H9 (cell line): Measurements from ENCODE around the gene MOXD1. TPM values are rescaled to one million over a fixed set of nuclear protein-coding genes. Genes with fewer than 3 reads are reported as not detected.

ENCODE experiments used
- DNase-seq: peaks from one replicate; pipeline ENCODE4 v3.0.0-alpha.2; 2017
- H2AFZ ChIP-seq: one replicate; pipeline ENCODE4 v1.6.1; 2013; ENCODE audit warnings: mild to moderate bottlenecking, low read length, control low read depth, moderate library complexity
- H2AK5ac ChIP-seq: 2 replicates; pipeline ENCODE4 v1.6.1; 2013; ENCODE audit warnings: low read length, control low read depth, mixed read lengths; ENCODE audit not compliant: insufficient read length
- H2BK120ac ChIP-seq: one replicate; pipeline ENCODE4 v1.6.1; 2013; ENCODE audit warnings: low read depth, mild to moderate bottlenecking, low read length, control low read depth, inconsistent platforms; ENCODE audit not compliant: poor library complexity, severe bottlenecking
- H2BK12ac ChIP-seq: 2 replicates; pipeline ENCODE4 v1.6.1; 2013; ENCODE audit warnings: low read length, control low read depth, mixed read lengths, low read depth; ENCODE audit not compliant: insufficient read length
- H2BK15ac ChIP-seq: 2 replicates; pipeline ENCODE4 v1.6.1; 2013; ENCODE audit warnings: low read depth, low read length, control low read depth
- H2BK20ac ChIP-seq: one replicate; pipeline ENCODE4 v1.6.1; 2013; ENCODE audit warnings: low read depth, mild to moderate bottlenecking, low read length, control low read depth, inconsistent platforms; ENCODE audit not compliant: poor library complexity, severe bottlenecking
- H2BK5ac ChIP-seq: 2 replicates; pipeline ENCODE4 v1.6.1; 2013; ENCODE audit warnings: low read length, control low read depth, mixed read lengths; ENCODE audit not compliant: insufficient read length
- H3K14ac ChIP-seq: 2 replicates; pipeline ENCODE4 v1.6.1; 2013; ENCODE audit warnings: low read length, control low read depth; ENCODE audit not compliant: insufficient read depth
- H3K18ac ChIP-seq: 2 replicates; pipeline ENCODE4 v1.6.1; 2013; ENCODE audit warnings: low read depth, mild to moderate bottlenecking, mixed read lengths, low read length, control low read depth; ENCODE audit not compliant: insufficient read length
- H3K23ac ChIP-seq: 2 replicates; pipeline ENCODE4 v1.6.1; 2013; ENCODE audit warnings: low read length, control low read depth, mixed read lengths, low read depth; ENCODE audit not compliant: insufficient read length
- H3K23me2 ChIP-seq: 2 replicates; pipeline ENCODE4 v1.6.1; 2013; ENCODE audit warnings: low read depth, mild to moderate bottlenecking, mixed read lengths, low read length, control low read depth; ENCODE audit not compliant: insufficient read length, poor library complexity, severe bottlenecking
- H3K27ac ChIP-seq: 2 replicates; pipeline ENCODE4 v1.5.1; 2013; ENCODE audit warnings: low read length, control low read depth, mixed read lengths, low read depth; ENCODE audit not compliant: insufficient read length
- H3K27me3 ChIP-seq: 2 replicates; pipeline ENCODE4 v1.6.1; 2013; ENCODE audit warnings: low read length, control low read depth, inconsistent platforms; ENCODE audit not compliant: insufficient read depth
- H3K4ac ChIP-seq: 2 replicates; pipeline ENCODE4 v1.6.1; 2013; ENCODE audit warnings: low read depth, mild to moderate bottlenecking, control low read depth, inconsistent platforms, low read length, moderate library complexity
- H3K4me1 ChIP-seq: 2 replicates; pipeline ENCODE4 v1.6.1; 2013; ENCODE audit warnings: low read length, control low read depth, inconsistent platforms; ENCODE audit not compliant: insufficient read depth
- H3K4me2 ChIP-seq: 2 replicates; pipeline ENCODE4 v1.6.1; 2013; ENCODE audit warnings: low read length, control low read depth, mixed read lengths; ENCODE audit not compliant: insufficient read length, insufficient read depth
- H3K56ac ChIP-seq: 2 replicates; pipeline ENCODE4 v1.6.1; 2013; ENCODE audit warnings: low read depth, mild to moderate bottlenecking, mixed read lengths, low read length, control low read depth; ENCODE audit not compliant: insufficient read length
- H3K79me1 ChIP-seq: 2 replicates; pipeline ENCODE4 v1.6.1; 2013; ENCODE audit warnings: low read depth, mild to moderate bottlenecking, moderate library complexity, low read length, control low read depth, inconsistent platforms; ENCODE audit not compliant: insufficient read depth, poor library complexity, severe bottlenecking
- H3K79me2 ChIP-seq: 2 replicates; pipeline ENCODE4 v1.6.1; 2013; ENCODE audit warnings: low read length, control low read depth, inconsistent platforms; ENCODE audit not compliant: insufficient read depth
- H3K9ac ChIP-seq: 2 replicates; pipeline ENCODE4 v1.6.1; 2013; ENCODE audit warnings: low read length, control low read depth, mixed read lengths; ENCODE audit not compliant: insufficient read length; ENCODE audit errors: extremely low read depth
- H3K9me3 ChIP-seq: one replicate; pipeline ENCODE4 v1.6.1; 2013; ENCODE audit warnings: low read depth, low read length, inconsistent platforms; ENCODE audit not compliant: control insufficient read depth
- H3T11ph ChIP-seq: one replicate; pipeline ENCODE4 v1.6.1; 2013; ENCODE audit warnings: mild to moderate bottlenecking, low read length, control low read depth, inconsistent platforms
- H4K20me1 ChIP-seq: one replicate; pipeline ENCODE4 v1.6.1; 2013; ENCODE audit not compliant: control insufficient read depth, insufficient read length, insufficient read depth
- H4K5ac ChIP-seq: 2 replicates; pipeline ENCODE4 v1.6.1; 2013; ENCODE audit warnings: low read depth, mild to moderate bottlenecking, mixed read lengths, low read length, control low read depth; ENCODE audit not compliant: insufficient read length
- H4K8ac ChIP-seq: replicated peaks from 2 replicates; pipeline ENCODE4 v1.6.1; 2013; ENCODE audit warnings: low read length, control low read depth, mixed read lengths, low read depth; ENCODE audit not compliant: insufficient read length
- H4K91ac ChIP-seq: 2 replicates; pipeline ENCODE4 v1.6.1; 2013; ENCODE audit warnings: low read depth, mild to moderate bottlenecking, moderate library complexity, mixed read lengths, low read length, control low read depth; ENCODE audit not compliant: insufficient read length
- H3K27ac Mint-ChIP-seq, 3 experiments: 2 replicates in 2 of 3; 3 replicates in 1 of 3; pipeline ENCODE4 v1.8.0; 2020 to 2021; ENCODE audit warnings: mixed read lengths in 3 of 3, mild to moderate bottlenecking in 1 of 3, moderate library complexity in 1 of 3
- H3K27me3 Mint-ChIP-seq: 2 replicates; pipeline ENCODE4 v1.8.0; 2021; ENCODE audit warnings: low read depth, mild to moderate bottlenecking, moderate library complexity, mixed read lengths
- H3K36me3 Mint-ChIP-seq, 3 experiments: 2 replicates in 2 of 3; 3 replicates in 1 of 3; pipeline ENCODE4 v1.8.0; 2020 to 2021; ENCODE audit warnings: low read depth in 3 of 3, mixed read lengths in 3 of 3; ENCODE audit not compliant: insufficient read depth in 1 of 3
- H3K4me1 Mint-ChIP-seq, 2 experiments: 2 replicates each; pipeline ENCODE4 v1.8.0; 2020; ENCODE audit warnings: mixed read lengths in 2 of 2
- H3K4me3 Mint-ChIP-seq, 2 experiments: 2 replicates in 1 of 2; 3 replicates in 1 of 2; pipeline ENCODE4 v1.8.0; 2020 to 2021; ENCODE audit warnings: mild to moderate bottlenecking in 2 of 2, mixed read lengths in 2 of 2, moderate library complexity in 1 of 2
- H3K9me3 Mint-ChIP-seq, 2 experiments: 2 replicates in 1 of 2; 3 replicates in 1 of 2; pipeline ENCODE4 v1.8.0; 2020; ENCODE audit warnings: mild to moderate bottlenecking in 2 of 2, mixed read lengths in 2 of 2, moderate library complexity in 1 of 2
- CTCF ChIP-seq: fragments of 200-600 bp; sonication (generic); conservative IDR thresholded peaks from 3 replicates; pipeline ENCODE4 v1.8.0; 2021; ENCODE audit warnings: antibody characterized with exemption, mild to moderate bottlenecking
- WGBS: extraction: QIAGEN DNeasy Blood & Tissue Kit; methylation state at CpG from one replicate; pipeline ENCODE4 v1.1.7; 2013; ENCODE audit warnings: missing lambda C conversion rate, low lambda C conversion rate, mixed read lengths; ENCODE audit not compliant: insufficient read length; ENCODE audit errors: extremely low coverage; 5-methylcytosine and 5-hydroxymethylcytosine counted together
- total RNA-seq: library from RNA; stranded (reverse); gene quantifications from 2 replicates; pipeline ENCODE4 v1.2.1, GENCODE V29; 2021

Gene MOXD1
- total RNA-seq, 1 experiment from 2014 or later = 2.3 TPM

GRCh38 chr6:132289756-132290155 lies 111.5 kb downstream of the MOXD1 start:
- Histone ChIP-seq H4K91ac (no peak overlapping the region), H2BK5ac (no peak overlapping the region), H3K23me2 (no peaks in the 10 kb centered on the region), H2AK5ac (no peak overlapping the region), H3K14ac (no peak overlapping the region), H3K4ac (no peak overlapping the region), H4K20me1 (no peaks in the 10 kb centered on the region), H4K8ac (no peak overlapping the region), H3K23ac (no peak overlapping the region), H3K79me1 (no peaks in the 10 kb centered on the region), H3K4me1 (no peaks in the 10 kb centered on the region), H2BK12ac (no peak overlapping the region), H3T11ph (no peak overlapping the region), H2BK120ac (no peak overlapping the region), H2AFZ (no peak overlapping the region), H3K79me2 (no peaks in the 10 kb centered on the region), H3K9me3 (no peaks in the 10 kb centered on the region), H4K5ac (no peak overlapping the region), H3K18ac (no peak overlapping the region), H2BK20ac (no peak overlapping the region), H3K4me2 (no peak overlapping the region), H3K27me3 (no peaks in the 10 kb centered on the region), H3K27ac (no peak overlapping the region), H3K9ac (no peak overlapping the region), H3K56ac (no peak overlapping the region), H2BK15ac (no peak overlapping the region)
- Mint-ChIP-seq H3K9me3 (no peaks in the 10 kb centered on the region), H3K36me3 (no peaks in the 10 kb centered on the region), H3K27me3 (peaks cover 1% of the 10 kb centered on the region; the same call in 1 of the 2 replicates), H3K27ac (no peak overlapping the region), H3K4me3 (no peak overlapping the region), H3K4me1 (peaks cover 0 to 5% of the 10 kb centered on the region in 2 experiments; a peak in 2 of 4 replicates)
- DNase-seq = no peak
- TF ChIP-seq CTCF = no peak
- no CpG with 5 or more reads among the region's 3 CpGs for WGBS
